GM18909 (cell line): ENCODE measurements around the gene METTL2A.
"Not testable (repeated sequence)": the region's sequence is repeated elsewhere in the genome, so short reads cannot be mapped to it uniquely, and the experiment has no call there.

ENCODE experiments used
- ATAC-seq: cut with Tn5 transposase; IDR thresholded peaks from one replicate; pipeline ENCODE4 v1.9.1; 2021; ENCODE audit warnings: mild to moderate bottlenecking; ENCODE audit not compliant: unreplicated experiment, poor library complexity

Gene METTL2A, protein sequence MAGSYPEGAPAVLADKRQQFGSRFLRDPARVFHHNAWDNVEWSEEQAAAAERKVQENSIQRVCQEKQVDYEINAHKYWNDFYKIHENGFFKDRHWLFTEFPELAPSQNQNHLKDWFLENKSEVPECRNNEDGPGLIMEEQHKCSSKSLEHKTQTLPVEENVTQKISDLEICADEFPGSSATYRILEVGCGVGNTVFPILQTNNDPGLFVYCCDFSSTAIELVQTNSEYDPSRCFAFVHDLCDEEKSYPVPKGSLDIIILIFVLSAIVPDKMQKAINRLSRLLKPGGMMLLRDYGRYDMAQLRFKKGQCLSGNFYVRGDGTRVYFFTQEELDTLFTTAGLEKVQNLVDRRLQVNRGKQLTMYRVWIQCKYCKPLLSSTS

DNA sequence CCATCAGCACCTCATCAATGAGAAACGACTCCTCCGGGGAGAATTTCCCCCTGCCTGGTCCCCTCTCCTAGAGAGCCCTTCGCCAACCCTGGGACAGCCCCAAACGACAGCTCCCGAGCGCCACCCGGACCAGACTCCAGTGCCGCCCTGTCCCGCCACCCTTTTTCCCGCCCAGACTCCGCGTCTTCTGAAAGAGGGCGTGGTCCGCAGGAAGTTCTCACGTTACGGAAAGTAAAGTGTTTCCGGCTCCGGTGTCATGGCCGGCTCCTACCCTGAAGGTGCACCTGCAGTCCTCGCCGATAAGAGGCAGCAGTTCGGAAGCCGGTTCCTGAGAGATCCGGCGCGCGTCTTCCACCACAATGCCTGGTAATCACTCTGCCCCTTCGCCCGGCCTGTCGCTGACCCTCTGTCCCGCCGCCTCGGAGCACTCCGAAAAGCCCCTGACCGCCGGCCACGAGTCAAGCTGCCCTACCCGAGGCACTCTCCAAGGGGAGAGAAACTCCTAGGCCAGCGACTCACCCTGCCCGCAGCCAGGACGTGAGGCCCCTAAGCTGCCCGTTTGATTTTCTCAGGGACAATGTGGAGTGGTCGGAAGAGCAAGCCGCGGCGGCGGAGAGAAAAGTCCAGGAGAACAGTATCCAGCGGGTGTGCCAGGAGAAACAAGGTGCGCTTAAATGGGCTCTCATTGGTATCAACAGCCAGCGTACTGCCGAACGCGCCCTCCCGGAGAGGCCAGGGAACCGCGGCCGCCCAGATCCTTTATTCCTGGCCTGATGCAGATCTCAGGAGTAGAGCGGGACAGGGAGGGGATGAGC, at the start of gene METTL2A:
Gene METTL2A, plus strand, starts transcription at position 251 of the 815 bp plus-strand sequence. Its CDS starts 6 bp downstream, at position 257.
- ATAC-seq = peak; percentile 95

DNA sequence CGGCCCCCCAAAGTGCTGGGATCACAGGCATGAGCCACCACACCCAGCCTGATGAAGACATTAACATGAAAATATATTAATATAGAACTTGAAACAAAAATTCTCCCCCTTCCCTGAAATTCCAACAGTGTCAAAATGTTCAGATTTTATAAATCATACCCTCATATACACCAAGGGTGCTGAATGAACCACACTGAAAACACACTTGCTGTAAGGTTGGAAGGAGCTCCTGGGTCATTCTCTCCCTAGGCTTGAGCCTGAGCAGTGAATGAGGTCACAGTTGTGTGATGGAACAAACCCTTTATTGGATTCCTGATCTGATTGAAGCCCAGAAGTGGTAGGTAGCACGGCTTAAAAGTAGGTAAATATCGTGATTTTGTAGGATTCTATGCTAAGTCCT, 43.4 kb upstream of the METTL2A start, which contains the start of gene EFCAB3:
Gene EFCAB3, plus strand, starts transcription at position 301 of the 400 bp plus-strand sequence. CDS start 2,427 bp downstream, outside the sequence.
- ATAC-seq = no peak

DNA sequence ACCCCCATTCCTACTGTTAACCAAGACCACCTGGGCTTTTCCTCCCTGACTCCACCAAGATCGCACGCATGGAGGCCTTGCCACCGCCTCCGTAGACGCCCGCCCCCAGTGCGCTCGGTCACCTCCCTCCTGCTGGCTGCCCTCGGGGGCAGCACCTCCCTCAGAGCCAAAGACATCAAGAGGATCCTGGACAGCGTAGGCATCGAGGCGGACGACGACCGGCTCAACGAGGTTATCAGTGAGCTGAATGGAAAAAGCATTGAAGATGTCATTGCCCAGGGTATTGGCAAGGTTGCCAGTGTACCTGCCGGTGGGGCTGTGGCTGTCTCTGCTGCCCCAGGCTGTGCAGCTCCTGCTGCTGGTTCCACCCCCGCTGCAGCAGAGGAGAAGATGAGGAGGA, 42.1 kb upstream of the METTL2A start:
- no peak for ATAC-seq

DNA sequence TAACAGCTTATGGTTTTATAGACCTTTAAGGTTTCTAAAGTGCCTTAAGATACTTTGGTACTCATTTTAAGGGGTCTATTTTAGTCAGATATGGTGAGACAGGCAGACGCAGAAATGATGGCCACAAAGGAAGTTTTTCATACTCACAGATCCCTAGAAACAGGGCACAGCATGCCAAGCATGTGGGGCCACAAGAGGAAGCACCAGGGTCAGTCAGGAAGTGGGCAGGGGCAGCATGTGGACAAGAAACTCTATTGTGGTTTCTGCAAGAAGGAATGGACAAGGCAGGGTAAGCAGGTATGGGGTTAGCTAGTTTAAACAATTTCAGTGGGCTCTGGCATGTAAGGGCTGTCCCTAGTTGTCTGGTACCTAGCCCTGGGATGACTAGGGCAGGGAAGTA, 34.8 kb upstream of the METTL2A start:
- no peak for ATAC-seq

DNA sequence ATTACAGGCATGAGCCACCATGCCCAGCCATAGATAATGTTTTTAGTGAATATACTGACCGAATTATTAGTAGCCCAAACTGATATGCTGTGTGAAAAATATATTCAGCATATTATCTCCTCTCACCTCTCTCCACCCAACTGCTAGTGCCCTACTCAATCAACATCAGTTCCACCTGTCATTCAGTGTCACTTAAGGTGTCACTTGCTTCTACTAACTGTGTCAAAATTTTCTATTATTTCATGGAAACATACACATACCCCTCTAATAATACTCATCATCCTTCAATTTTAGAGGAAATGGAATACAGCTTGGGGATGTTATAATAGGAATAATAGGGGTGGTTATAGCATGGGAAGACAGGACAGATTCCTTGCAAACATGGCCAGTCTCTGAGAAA, 30.8 kb upstream of the METTL2A start:
- ATAC-seq = no peak

DNA sequence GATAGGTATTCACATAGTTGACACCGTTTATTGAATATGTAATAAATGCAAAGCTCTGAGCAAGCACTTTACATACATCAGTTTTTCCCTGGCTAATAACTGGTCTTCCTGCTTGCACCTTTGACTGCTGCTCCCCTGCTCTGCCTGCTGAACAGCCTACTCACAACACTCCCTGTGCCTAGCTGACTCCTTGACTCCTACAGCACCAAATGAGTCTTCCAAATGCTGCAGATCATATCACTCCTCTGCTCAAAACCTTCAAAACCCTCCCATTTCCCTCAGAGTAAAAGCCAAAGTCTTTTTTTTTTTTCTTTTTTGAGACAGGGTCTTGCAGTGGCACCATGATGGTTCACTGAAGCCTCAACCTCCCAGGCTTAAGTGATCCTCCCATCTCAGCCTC, 24.8 kb upstream of the METTL2A start:
- ATAC-seq = no peak

DNA sequence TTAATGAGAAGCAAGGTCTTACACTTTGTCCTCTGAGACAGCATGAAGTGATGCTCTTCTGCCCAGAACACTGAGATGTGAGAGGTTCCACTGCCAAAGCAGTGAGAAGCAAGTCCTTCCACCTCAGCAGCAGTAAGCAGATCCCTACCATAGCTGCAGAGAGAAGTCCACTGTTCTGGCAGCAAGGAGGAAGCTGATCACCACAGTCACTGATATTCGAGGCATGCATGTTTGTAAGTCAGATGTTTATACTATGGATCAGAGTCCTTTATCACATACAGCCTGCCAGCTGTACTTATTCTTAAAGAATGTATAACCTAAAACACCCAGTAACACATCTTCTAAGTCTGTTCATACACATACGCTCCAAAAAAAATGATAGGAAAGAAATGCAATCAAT, 18.2 kb upstream of the METTL2A start:
- ATAC-seq = no peak

DNA sequence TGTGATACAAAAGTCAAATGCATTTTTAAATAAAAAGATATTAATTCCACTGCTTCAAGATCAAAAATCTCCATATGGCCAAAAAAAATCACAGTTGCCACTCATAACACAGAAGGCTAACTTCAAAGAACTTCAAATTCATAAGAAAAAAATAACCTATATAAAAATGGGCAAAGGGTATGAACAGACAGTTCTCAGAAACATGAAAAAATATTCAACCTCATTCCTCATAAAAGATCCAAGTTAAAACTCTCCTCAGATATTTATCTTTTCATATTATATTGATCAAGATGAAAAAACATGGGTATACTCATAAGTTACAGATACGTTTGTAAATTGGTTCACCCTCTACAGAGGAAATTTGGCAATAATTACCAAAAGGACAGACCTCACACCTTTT, 10.6 kb upstream of the METTL2A start:
- ATAC-seq = not testable (repeated sequence)

DNA sequence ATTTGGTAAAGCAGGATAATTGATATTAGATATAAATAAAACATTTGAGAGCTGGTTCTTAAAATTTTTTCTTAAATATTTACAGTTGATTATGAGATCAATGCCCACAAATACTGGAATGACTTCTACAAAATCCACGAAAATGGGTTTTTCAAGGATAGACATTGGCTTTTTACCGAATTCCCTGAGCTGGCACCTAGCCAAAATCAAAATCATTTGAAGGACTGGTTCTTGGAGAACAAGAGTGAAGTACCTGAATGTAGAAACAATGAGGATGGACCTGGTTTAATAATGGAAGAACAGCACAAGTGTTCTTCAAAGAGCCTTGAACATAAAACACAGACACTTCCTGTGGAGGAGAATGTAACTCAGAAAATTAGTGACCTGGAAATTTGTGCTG, 2.5 kb downstream of the METTL2A start:
- not testable (repeated sequence) for ATAC-seq

DNA sequence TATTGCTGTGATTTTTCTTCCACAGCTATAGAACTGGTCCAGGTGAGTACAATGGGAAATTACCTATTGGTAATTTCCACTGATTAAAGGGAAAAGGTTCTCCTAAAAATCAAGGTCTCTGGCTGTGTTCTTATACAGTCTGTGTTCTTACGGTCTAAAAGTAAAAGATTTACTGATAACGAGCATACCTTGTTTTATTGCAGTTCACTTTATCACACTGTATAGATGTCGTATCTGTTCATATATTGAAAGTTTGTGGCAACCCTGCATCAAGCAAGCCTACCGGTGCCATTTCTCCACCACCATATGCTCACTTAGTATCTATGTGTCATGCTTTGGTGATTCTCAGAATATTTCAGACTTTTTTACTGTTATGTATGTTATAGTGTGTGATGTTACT, 11.6 kb downstream of the METTL2A start:
- not testable (repeated sequence) for ATAC-seq

DNA sequence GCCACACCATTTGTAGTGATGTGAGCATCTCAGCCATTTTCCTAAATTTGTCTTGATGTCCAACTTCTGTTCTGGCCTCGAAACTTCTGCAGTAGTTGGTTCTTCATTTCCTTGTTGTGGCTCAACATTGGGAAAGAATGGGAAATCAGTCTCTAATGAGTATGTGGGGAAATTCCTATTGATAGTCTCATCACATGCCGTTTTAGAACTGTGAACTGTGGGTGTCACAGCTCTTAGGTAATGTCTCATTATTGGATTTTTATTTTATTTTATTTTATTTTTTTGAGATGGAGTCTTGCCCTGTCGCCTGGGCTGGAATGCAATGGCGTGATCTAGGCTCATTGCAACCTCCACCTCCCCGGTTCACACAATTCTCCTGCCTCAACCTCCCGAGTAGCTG, 17.5 kb downstream of the METTL2A start:
- ATAC-seq = not testable (repeated sequence)

DNA sequence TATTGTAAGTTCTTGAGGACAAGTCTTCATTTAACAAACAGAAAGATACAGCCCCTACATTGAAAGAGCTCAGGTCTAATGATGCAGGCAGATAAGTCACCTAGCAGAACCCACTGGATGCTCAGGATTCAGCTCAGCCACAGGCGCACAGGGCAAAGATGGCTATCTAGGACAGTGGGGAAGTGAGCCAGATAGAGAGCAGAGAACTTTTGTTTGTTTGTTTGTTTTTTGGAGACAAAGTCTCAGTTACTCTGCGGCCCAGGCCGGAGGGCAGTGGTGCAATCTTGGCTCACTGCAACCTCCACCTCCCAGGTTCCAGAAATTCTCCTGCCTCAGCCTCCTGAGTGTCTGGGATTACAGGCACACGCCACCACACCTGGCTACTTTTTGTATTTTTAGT, 20.4 kb downstream of the METTL2A start:
- ATAC-seq = no peak

DNA sequence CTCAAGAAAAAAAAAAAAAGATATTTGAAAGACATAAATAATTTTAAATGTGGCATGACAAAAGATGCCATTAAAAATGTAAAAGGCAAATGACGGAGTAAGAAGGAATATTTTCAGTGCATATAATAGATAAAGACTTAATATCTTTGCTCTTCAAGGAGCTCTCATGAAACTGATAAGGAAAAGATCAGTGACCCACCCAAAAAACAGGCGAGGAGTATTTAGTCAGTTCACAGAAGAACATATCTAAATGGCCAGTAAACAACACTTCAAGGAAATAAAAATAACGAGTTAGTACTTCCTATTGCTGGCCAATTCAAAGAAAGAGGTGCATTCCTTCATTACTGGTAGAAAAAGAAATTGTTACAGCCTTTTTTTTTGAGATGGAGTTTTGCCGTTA, 22.1 kb downstream of the METTL2A start:
- ATAC-seq = not testable (repeated sequence)

DNA sequence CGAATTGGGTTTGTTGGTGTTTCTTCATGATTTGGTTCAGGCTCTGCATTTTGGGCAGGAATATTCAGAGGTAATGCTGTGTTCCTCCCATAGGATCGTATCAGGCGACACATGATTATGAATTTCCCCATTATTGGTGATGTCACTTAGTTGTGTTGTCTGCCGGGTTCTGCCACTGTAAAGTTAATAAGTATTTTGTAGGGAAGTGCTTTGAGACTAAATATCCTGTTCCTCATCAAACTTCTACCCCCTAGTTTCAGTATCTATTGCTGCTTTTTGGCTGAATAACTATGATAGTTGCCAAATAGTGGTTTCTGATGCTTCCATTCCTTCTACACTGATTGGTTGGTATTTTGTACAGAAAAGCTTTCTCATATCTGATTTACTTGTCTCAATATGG, 28.5 kb downstream of the METTL2A start:
- ATAC-seq = not testable (repeated sequence)

DNA sequence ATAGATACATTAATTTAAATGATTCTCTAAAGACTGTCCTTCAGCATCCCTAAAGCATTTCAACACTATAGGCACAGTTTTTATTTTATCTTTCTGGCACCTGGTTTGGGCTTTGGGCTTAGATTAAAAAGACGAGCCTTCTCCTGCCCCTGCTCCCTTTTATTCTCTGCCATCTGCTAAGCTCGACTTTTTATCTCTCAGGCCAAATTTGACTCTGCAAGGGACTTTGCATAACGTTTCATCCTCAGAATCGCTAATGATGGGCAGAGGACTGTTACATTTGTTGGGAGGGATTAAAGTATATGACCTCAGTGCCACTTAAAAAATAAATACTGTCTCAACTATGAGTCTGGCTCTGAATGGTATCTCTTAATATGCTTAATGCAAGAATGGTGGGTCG, 29.3 kb downstream of the METTL2A start:
- not testable (repeated sequence) for ATAC-seq

DNA sequence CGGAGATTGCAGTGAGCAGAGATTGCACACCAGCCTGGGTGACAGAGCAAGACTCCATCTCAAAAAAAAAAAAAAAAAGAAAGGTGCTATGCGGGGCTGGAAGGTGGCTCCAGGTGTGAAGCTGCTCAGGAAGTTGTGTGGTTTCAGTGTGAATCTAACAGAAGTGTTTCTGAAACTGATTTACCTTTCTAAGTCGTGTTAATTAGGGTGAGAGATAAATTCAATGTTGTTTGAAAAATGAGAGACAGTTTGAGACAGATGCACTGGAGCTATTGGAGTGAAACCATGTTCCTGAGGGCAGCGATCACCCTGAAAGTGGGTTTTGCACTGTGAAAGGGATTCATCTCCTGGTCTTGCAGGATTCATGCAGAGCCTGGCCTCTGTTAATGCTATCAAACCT, 30.0 kb downstream of the METTL2A start:
- peak; percentile 50 for ATAC-seq

DNA sequence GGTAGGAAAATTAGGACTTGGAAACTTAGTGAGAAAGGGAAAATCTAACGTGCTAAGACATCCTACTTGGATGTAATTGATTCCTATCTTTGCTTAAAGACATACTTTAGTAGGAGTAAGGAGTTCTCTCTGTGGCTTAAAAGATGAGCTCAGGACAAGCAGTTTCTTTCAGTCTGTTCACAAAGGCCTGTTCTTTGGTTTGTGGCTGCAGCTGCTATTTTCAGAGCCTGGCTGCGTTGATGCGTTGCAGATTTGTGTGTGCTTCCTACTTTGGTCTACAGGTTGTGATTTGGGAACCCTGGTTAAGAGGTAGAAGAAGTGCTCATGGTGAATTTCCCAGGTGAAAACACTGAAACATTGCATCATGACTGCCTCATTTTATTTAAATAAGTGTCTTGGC, 30.4 kb downstream of the METTL2A start:
- ATAC-seq = peak; percentile 63

DNA sequence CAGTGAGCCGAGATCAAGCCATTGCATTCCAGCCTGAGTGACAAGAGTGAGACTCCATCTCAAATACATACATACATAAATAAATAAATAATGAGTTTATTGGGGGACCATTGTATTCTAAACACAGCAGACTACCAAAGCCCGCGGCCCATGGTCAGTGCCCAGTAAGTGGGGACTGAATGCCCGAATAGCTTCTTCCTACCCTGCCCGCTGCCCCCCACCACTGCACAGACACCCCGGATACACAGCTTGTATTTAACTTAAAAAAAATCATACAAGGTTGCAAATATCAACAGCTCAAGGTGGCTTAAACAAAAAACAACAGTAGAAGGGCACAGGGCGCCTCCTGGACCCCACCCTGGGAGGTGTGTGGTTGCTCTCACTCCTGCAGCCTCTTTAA, 32.3 kb downstream of the METTL2A start:
- no peak for ATAC-seq

DNA sequence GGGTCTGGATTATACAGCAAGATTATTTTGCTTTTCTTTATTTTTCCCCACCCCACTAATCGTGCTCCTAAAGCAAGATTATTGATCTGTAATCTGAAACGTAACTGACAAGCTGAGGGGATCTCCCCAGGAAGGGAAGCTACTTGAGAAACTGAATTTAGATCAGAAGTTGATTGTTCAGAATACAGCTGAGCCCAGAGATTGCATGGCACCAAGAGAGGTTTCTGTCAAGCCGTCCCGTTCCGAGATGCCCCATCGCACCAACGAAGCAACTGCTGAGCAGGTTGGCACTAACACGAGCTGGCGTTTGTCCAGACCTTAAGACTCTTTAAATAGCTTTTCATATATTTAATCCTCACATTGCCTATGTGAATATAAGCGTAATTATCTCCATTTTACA, 34.8 kb downstream of the METTL2A start:
- not testable (repeated sequence) for ATAC-seq

DNA sequence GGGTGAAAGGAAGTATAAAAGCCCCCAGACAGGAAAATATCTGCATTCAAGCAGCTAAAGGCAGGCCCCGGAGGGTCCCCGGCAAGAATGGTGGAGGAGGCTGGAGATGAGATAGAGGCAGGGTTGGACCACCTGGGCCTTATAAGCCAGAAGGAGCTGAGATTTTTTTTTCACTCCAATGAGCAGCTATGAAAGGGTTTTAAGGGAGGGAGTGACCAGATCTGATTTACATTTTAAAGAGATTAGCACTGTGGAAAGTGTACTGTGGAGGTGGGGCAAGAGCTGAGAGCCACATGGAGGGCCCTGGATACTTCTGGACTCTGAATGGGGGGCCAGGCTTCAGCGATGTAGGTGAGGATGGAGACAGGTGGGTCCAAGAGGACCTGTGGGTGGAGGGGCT, 40.7 kb downstream of the METTL2A start:
- ATAC-seq = not testable (repeated sequence)

DNA sequence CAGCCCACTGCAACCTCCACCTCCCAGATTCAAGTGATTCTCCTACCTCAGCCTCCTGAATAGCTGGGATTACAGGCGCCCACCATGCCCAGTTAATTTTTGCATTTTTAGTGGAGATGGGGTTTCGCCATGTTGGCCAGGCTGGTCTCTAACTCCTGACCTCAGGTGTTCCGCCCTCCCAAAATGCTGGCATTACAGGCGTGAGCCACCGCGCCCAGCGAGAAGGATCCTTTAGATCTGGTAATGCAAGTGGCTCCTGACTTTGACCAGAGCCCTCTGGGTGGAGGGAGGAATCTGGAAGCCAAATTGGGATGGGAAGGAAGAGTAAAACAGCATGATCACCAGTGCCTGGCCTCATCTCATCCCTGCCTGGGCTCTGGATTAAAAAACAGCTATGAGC, 41.6 kb downstream of the METTL2A start:
- ATAC-seq = not testable (repeated sequence)
